Epithelial cell of esophagus (primary cell): ENCODE results near the gene KIF18A.
"Not testable (repeated sequence)": the region's sequence is repeated elsewhere in the genome, so short reads cannot be mapped to it uniquely, and the experiment has no call there.

Experiments
- DNase-seq: peaks from one replicate; pipeline ENCODE4 v3.0.0; 2010; ENCODE audit warnings: low read depth
- H3K4me3 ChIP-seq: 2 replicates; pipeline ENCODE4 v1.5.1; 2011; ENCODE audit warnings: mild to moderate bottlenecking, low read length, control low read depth
- CTCF ChIP-seq: IDR thresholded peaks from 2 replicates; pipeline ENCODE4 v1.5.1; 2011; ENCODE audit warnings: low read depth, mild to moderate bottlenecking, low read length, control low read depth, inconsistent platforms; ENCODE audit not compliant: insufficient read depth; ENCODE audit errors: missing control alignments

KIF18A gene

GRCh38 chr11:28107191-28107749 lies 686 bp downstream of the KIF18A start:
- DNase-seq: peak; percentile 24
- H3K4me3 ChIP-seq: peak overlapping the region; percentile 51
- TF ChIP-seq CTCF: no peak

- DNase-seq: no peak
- TF ChIP-seq CTCF: no peak
- peak overlapping the region; percentile 51 for H3K4me3 ChIP-seq
These were observed 1.5 kb downstream of the KIF18A start for GRCh38 chr11:28106353-28107043.

GRCh38 chr11:28105869-28106268 lies 2.1 kb downstream of the KIF18A start:
- no peak overlapping the region for H3K4me3 ChIP-seq
- no peak for TF ChIP-seq CTCF

GRCh38 chr11:28104984-28105383 lies 3.0 kb downstream of the KIF18A start:
- no peak overlapping the region for H3K4me3 ChIP-seq
- DNase-seq: no peak
- TF ChIP-seq CTCF: no peak

More at GRCh38 chr11:28105869-28106268, 2.1 kb downstream of the KIF18A start:
- DNase-seq: no peak

- no peak for DNase-seq
- TF ChIP-seq CTCF: no peak
- H3K4me3 ChIP-seq: no peak overlapping the region
These were observed 3.5 kb downstream of the KIF18A start for GRCh38 chr11:28104425-28104824.

GRCh38 chr11:28102300-28102699 lies 5.7 kb downstream of the KIF18A start:
- not testable (repeated sequence) for H3K4me3 ChIP-seq, DNase-seq

- H3K4me3 ChIP-seq: no peak overlapping the region
- TF ChIP-seq CTCF: no peak
- DNase-seq: no peak
These were observed 7.3 kb downstream of the KIF18A start for GRCh38 chr11:28100665-28101064.
